Ishikawa (cell line): ENCODE results near the gene TBCA.

Source experiments
- CEBPB ChIP-seq: IDR thresholded peaks from 2 replicates; pipeline ENCODE4 v1.6.1; 2012
- CREB1 ChIP-seq: IDR thresholded peaks from 2 replicates; pipeline ENCODE4 v1.6.1; 2012; ENCODE audit warnings: low read depth
- EGR1 ChIP-seq: IDR thresholded peaks from 2 replicates; pipeline ENCODE4 v1.6.1; 2012
- EP300 ChIP-seq: IDR thresholded peaks from 2 replicates; pipeline ENCODE4 v1.6.1; 2012; ENCODE audit warnings: borderline replicate concordance
- FOXM1 ChIP-seq: IDR thresholded peaks from 2 replicates; pipeline ENCODE4 v1.6.1; 2012; ENCODE audit warnings: low read depth, borderline replicate concordance
- MAX ChIP-seq: IDR thresholded peaks from 2 replicates; pipeline ENCODE4 v1.6.1; 2012
- NFIC ChIP-seq: IDR thresholded peaks from 2 replicates; pipeline ENCODE4 v1.6.1; 2012
- RAD21 ChIP-seq: IDR thresholded peaks from 2 replicates; pipeline ENCODE4 v1.6.1; 2012; ENCODE audit warnings: low read depth
- REST ChIP-seq: IDR thresholded peaks from 2 replicates; pipeline ENCODE4 v1.6.1; 2012; ENCODE audit warnings: low read depth, mild to moderate bottlenecking
- TAF1 ChIP-seq: IDR thresholded peaks from 2 replicates; pipeline ENCODE4 v1.6.1; 2012; ENCODE audit warnings: low read depth, mild to moderate bottlenecking
- TCF12 ChIP-seq: IDR thresholded peaks from 2 replicates; pipeline ENCODE4 v1.6.1; 2012; ENCODE audit warnings: low read depth
- TEAD4 ChIP-seq: IDR thresholded peaks from 2 replicates; pipeline ENCODE4 v1.6.1; 2012
- USF1 ChIP-seq: IDR thresholded peaks from 2 replicates; pipeline ENCODE4 v1.6.1; 2012
- YY1 ChIP-seq: IDR thresholded peaks from 2 replicates; pipeline ENCODE4 v1.6.1; 2012; ENCODE audit warnings: low read depth
- ZBTB7A ChIP-seq: IDR thresholded peaks from 2 replicates; pipeline ENCODE4 v1.6.1; 2012; ENCODE audit warnings: low read depth

TBCA gene

GRCh38 chr5:77775790-77776553, at the start of gene TBCA:
TBCA (minus strand) TSS chr5:77776339; CDS start chr5:77776257, 82 bp downstream.
- TF ChIP-seq USF1 (no peak), YY1 (peak; percentile 64; the same call in 1 of the 2 replicates), ZBTB7A (0 out of 2 replicates have a peak, but pooled peaks have one; percentile 55), NFIC (0 out of 2 replicates have a peak, but pooled peaks have one; percentile 29), MAX (peak; percentile 73)

GRCh38 chr5:77824981-77825380, 48.8 kb upstream of the TBCA start:
- TF ChIP-seq YY1 (no peak), CEBPB (no peak), EGR1 (no peak), TCF12 (no peak), TEAD4 (no peak), USF1 (no peak), REST (no peak), ZBTB7A (no peak)

- TF ChIP-seq YY1: no peak
- TF ChIP-seq TEAD4: no peak
- no peak for TF ChIP-seq EP300
- TF ChIP-seq RAD21: no peak
- TF ChIP-seq CEBPB: no peak
These were observed 40.5 kb upstream of the TBCA start for GRCh38 chr5:77816686-77817085.

GRCh38 chr5:77812926-77813589, 36.9 kb upstream of the TBCA start:
- TF ChIP-seq NFIC (no peak), RAD21 (no peak), EGR1 (no peak), TCF12 (no peak), ZBTB7A (no peak), TAF1 (no peak), TEAD4 (no peak), MAX (no peak), REST (no peak), YY1 (no peak), USF1 (no peak), EP300 (no peak), CREB1 (no peak), CEBPB (no peak), FOXM1 (no peak)

- TF ChIP-seq USF1 (no peak), TAF1 (no peak), RAD21 (no peak)
These were observed 30.2 kb upstream of the TBCA start for GRCh38 chr5:77806213-77806843.
